ENCODE results near the gene NOL4L. TPM values are rescaled to one million over a fixed set of nuclear protein-coding genes. Genes with fewer than 3 reads are reported as not detected.

Gene NOL4L
- total and polyA plus RNA-seq, 9 donors, result 3.3 to 17.1 (median 10.6) TPM

DNA sequence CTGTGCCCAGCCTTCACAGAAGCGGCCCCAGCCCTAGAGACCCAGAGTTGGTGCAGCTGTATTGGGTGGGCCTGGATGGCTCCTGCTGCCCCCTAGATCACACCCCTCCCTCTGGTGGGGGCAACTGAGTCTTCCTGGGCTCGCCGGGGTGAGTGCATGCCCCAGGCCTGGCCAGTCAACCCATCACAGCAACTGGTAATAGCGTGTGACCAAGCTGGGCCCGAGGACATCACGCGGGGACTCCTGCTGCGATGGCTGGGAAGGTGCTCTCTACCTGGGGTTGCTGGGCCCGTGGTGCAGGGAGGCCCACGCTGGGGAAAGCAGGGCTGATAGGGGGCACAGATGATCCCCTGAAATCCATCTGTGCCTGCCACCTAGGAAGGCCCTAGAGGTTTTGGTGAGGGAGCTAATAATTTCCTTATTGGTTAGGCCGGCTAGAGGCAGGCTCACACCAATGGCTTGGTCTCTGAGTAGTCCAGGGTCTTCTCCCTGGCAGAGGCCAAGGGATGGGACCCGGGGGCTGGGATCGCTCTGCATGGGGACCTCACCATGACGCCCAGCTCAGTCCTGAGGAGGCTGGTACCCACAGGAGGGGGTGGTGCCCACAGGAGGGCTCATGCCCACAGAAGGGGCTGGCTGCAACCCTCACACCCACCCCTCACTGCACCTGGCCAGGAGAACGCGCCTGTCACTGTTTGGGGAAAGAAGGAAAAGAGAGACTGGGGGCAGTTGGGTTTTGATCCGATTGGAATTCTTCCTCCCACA lies 123.1 kb downstream of the NOL4L start:
- WGBS, 3 donors, result 89 to 93% (median 93%) methylated on average over 17 of the region's 17 CpGs
- Histone ChIP-seq H3K27ac (no peak overlapping the region), H3K27me3 (no peaks in the 10 kb centered on the region), H3K4me1 (ENCODE audit: insufficient read depth) (peaks cover 13% of the 10 kb centered on the region), H3K4me3 (no peak overlapping the region), H3K36me3 (no peaks in the 10 kb centered on the region), H3K9me3 (no peaks in the 10 kb centered on the region)
- TF ChIP-seq EP300 (IDR thresholded peaks at IDR 0.05), result no peak
- TF ChIP-seq, protein P1, sequence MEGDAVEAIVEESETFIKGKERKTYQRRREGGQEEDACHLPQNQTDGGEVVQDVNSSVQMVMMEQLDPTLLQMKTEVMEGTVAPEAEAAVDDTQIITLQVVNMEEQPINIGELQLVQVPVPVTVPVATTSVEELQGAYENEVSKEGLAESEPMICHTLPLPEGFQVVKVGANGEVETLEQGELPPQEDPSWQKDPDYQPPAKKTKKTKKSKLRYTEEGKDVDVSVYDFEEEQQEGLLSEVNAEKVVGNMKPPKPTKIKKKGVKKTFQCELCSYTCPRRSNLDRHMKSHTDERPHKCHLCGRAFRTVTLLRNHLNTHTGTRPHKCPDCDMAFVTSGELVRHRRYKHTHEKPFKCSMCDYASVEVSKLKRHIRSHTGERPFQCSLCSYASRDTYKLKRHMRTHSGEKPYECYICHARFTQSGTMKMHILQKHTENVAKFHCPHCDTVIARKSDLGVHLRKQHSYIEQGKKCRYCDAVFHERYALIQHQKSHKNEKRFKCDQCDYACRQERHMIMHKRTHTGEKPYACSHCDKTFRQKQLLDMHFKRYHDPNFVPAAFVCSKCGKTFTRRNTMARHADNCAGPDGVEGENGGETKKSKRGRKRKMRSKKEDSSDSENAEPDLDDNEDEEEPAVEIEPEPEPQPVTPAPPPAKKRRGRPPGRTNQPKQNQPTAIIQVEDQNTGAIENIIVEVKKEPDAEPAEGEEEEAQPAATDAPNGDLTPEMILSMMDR (IDR thresholded peaks at IDR 0.05), result no peak
- no peak for TF ChIP-seq POLR2A (IDR thresholded peaks at IDR 0.05)
- no peak for DNase-seq
- intact Hi-C loops (cut with DNase I), result no loop called here

DNA sequence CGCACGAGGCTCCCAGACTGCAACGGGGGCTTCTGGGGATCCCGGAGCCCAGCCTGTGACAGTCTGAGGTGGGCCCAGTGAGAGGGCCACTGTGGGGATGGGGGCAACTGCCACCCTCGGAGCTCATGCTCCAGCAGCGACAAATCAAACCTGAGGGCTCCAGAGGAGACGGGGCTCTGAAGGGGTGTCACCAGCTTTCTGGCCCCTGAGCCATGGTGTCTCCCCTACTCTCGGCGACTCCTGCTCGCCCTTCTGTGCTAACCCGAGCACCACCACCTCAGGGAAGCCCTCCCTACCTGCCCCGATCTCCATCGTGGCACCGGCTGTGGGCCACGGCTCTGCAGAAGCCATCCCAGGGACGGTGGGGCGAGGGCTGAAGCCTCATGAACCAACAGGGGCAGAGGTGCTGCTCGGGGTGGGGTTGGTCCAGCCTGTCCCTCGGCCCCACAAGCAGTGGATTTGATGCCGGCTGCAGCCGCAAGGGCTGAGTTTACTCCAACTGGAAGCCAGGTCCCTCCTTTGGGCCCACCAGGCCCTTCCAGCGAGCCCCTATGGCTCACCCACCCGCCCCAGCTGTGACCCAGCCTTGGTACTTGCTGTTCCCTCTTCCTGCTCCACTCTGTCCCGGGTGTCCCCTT lies 124.3 kb downstream of the NOL4L start:
- Histone ChIP-seq H3K27me3 (no peaks in the 10 kb centered on the region), H3K4me3 (no peak overlapping the region), H3K4me1 (ENCODE audit: insufficient read depth) (peaks cover 17% of the 10 kb centered on the region), H3K27ac (no peak overlapping the region), H3K36me3 (no peaks in the 10 kb centered on the region), H3K9me3 (no peaks in the 10 kb centered on the region)
- DNase-seq, result no peak
- WGBS, 3 donors, result 91 to 92% (median 91%) methylated on average over 23 to 24 of the region's 24 CpGs
- TF ChIP-seq POLR2A (IDR thresholded peaks at IDR 0.05), result no peak
- no peak for TF ChIP-seq EP300 (IDR thresholded peaks at IDR 0.05)
- TF ChIP-seq, protein P1 (IDR thresholded peaks at IDR 0.05), result no peak
- intact Hi-C loops (cut with DNase I), result no loop called here

DNA sequence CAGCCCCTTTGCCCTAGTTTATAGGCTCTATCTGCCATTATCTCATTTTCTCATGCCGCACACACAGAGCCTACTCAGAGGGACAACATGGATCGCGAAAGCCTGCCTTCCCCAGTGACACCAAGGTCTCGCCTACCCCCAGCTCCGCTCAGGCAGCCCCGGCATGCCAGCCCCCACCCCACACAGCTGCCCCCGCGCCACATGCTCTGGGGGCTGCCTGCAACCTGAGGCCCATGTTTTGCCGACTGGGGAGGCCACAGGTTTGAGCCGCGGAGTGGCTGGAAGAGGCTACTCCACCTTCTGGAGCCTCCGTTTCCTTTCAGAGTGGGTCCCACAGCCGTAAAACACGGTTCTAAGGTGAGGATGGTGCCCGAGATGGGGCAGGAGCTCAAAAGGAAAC lies 124.9 kb downstream of the NOL4L start:
- TF ChIP-seq EP300 (IDR thresholded peaks at IDR 0.05), result no peak
- no peak for TF ChIP-seq POLR2A (IDR thresholded peaks at IDR 0.05)
- TF ChIP-seq, protein P1 (IDR thresholded peaks at IDR 0.05), result no peak
- Histone ChIP-seq H3K4me3 (no peak overlapping the region), H3K27ac (no peak overlapping the region), H3K4me1 (ENCODE audit: insufficient read depth) (peaks cover 15% of the 10 kb centered on the region), H3K27me3 (no peaks in the 10 kb centered on the region), H3K36me3 (no peaks in the 10 kb centered on the region), H3K9me3 (no peaks in the 10 kb centered on the region)
- WGBS, 3 donors, result 72 to 83% (median 80%) methylated on average over 15 of the region's 15 CpGs
- intact Hi-C loops (cut with DNase I), result no loop called here
- DNase-seq, result no peak

DNA sequence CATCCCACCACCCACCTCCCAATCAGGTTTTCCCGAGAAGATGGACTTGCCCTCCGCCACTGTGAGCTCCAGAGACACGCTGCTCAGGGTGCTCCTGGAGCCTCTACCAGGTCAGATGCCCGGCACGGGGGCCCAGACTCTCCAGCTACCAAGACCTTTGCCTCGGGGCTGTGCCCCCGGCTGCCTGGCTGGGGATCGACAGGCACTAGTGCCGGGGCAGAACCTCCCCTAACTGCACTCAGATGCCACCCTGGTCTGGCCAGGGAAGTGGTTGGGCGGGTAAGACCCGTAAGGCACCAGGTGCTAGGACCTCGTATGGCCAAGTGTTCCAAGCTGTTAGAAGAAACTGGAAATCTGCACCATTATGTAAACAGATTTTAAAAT lies 126.3 kb downstream of the NOL4L start:
- DNase-seq, result peak in 1 of 5 donors; percentile 35
- Histone ChIP-seq H3K27ac (no peak overlapping the region), H3K4me1 (ENCODE audit: insufficient read depth) (peaks cover 12% of the 10 kb centered on the region), H3K27me3 (no peaks in the 10 kb centered on the region), H3K36me3 (no peaks in the 10 kb centered on the region), H3K9me3 (no peaks in the 10 kb centered on the region), H3K4me3 (no peak overlapping the region)
- intact Hi-C loops (cut with DNase I), result loop anchor here in 1 of 4 donors (5.0 kb wide), 1 partner anchor 97 kb away; no protein-coding TSS in a partner anchor
- TF ChIP-seq, protein P1 (IDR thresholded peaks at IDR 0.05), result no peak
- TF ChIP-seq POLR2A (IDR thresholded peaks at IDR 0.05), result no peak
- TF ChIP-seq EP300 (IDR thresholded peaks at IDR 0.05), result no peak
- 83 to 94% (median 86%) methylated on average over 12 of the region's 12 CpGs for WGBS, 3 donors
